DMS114 treated with DMSO at 0.1 percent for 48 hours (cell line): ENCODE data around the gene MYRFL.
"Not testable (repeated sequence)": the region's sequence is repeated elsewhere in the genome, so short reads cannot be mapped to it uniquely, and the experiment has no call there.

Source experiments
- DNase-seq: peaks from one replicate; lab custom pipeline; 2025; ENCODE audit not compliant: unreplicated experiment; lab: John Stamatoyannopoulos, UW

MYRFL gene

GRCh38 chr12:69824966-69825560 lies at the start of gene MYRFL:
Gene MYRFL, plus strand, starts transcription at chr12:69825227. Its CDS starts 291 bp downstream, at chr12:69825518.
- no peak for DNase-seq

- no peak for DNase-seq
Measured at GRCh38 chr12:69779928-69780327, 45.1 kb upstream of the MYRFL start.

- no peak for DNase-seq
Measured at GRCh38 chr12:69783365-69783764, 41.7 kb upstream of the MYRFL start.

GRCh38 chr12:69789351-69789750 lies 35.7 kb upstream of the MYRFL start:
- no peak for DNase-seq

- DNase-seq = no peak
Measured at GRCh38 chr12:69792533-69792932, 32.5 kb upstream of the MYRFL start.

GRCh38 chr12:69807101-69807897 lies 17.7 kb upstream of the MYRFL start:
- DNase-seq = not testable (repeated sequence)

- DNase-seq = no peak
Measured at GRCh38 chr12:69810870-69811498, 14.0 kb upstream of the MYRFL start.

- DNase-seq = no peak
Measured at GRCh38 chr12:69816082-69816481, 8.9 kb upstream of the MYRFL start.

- DNase-seq = no peak
Measured at GRCh38 chr12:69821032-69821455, 4.0 kb upstream of the MYRFL start.

GRCh38 chr12:69821456-69822159 lies 3.4 kb upstream of the MYRFL start:
- DNase-seq = no peak

GRCh38 chr12:69822201-69822860 lies 2.7 kb upstream of the MYRFL start:
- DNase-seq = no peak

- no peak for DNase-seq
Measured at GRCh38 chr12:69824028-69824427, 999 bp upstream of the MYRFL start.

GRCh38 chr12:69828897-69829296 lies 3.9 kb downstream of the MYRFL start:
- no peak for DNase-seq

GRCh38 chr12:69833696-69834095 lies 8.7 kb downstream of the MYRFL start:
- DNase-seq = no peak

- DNase-seq = no peak
Measured at GRCh38 chr12:69834147-69834546, 9.1 kb downstream of the MYRFL start.

- DNase-seq = no peak
Measured at GRCh38 chr12:69834576-69834975, 9.5 kb downstream of the MYRFL start.

GRCh38 chr12:69835081-69835480 lies 10.1 kb downstream of the MYRFL start:
- no peak for DNase-seq

- no peak for DNase-seq
Measured at GRCh38 chr12:69836015-69836414, 11.0 kb downstream of the MYRFL start.

GRCh38 chr12:69837191-69837590 lies 12.2 kb downstream of the MYRFL start:
- no peak for DNase-seq

GRCh38 chr12:69837657-69838415 lies 12.8 kb downstream of the MYRFL start:
- DNase-seq = no peak
